Activated CD4-positive, alpha-beta T cell treated with anti-CD3 and anti-CD28 coated beads, Interleukin-2, amount 10 ng/mL, durations not matched to agents 7 days and 5 days (primary cell): ENCODE results near the gene PCDHGB7. TPM values are rescaled to one million over a fixed set of nuclear protein-coding genes. Genes with fewer than 3 reads are reported as not detected.
"Not testable (repeated sequence)": the region's sequence is repeated elsewhere in the genome, so short reads cannot be mapped to it uniquely, and the experiment has no call there.

Experiments
- CTCF ChIA-PET: fragments of 350-600 bp; sonication (Branson Sonifier 250); formaldehyde crosslinking; loops from one replicate; lab custom pipeline; 2021; ENCODE audit warnings: antibody characterized with exemption; lab: Charles Lee
- POLR2A ChIA-PET: fragments of 350-600 bp; sonication (Branson Sonifier 250); formaldehyde crosslinking; loops from one replicate; lab custom pipeline; 2021; ENCODE audit warnings: antibody characterized with exemption; lab: Charles Lee
- DNase-seq: peaks from one replicate; pipeline ENCODE4 v3.0.0-alpha.2; 2020
- H3K27ac Mint-ChIP-seq: one replicate; pipeline ENCODE4 v1.8.0; 2021; ENCODE audit warnings: mild to moderate bottlenecking, moderate library complexity, mixed read lengths
- H3K27me3 Mint-ChIP-seq: one replicate; pipeline ENCODE4 v1.8.0; 2021; ENCODE audit warnings: mixed read lengths
- H3K36me3 Mint-ChIP-seq: one replicate; pipeline ENCODE4 v1.8.0; 2021; ENCODE audit warnings: low read depth, mixed read lengths
- H3K4me1 Mint-ChIP-seq: one replicate; pipeline ENCODE4 v1.8.0; 2021; ENCODE audit warnings: mixed read lengths
- H3K4me3 Mint-ChIP-seq: one replicate; pipeline ENCODE4 v1.8.0; 2021; ENCODE audit warnings: mild to moderate bottlenecking, moderate library complexity, mixed read lengths
- H3K9me3 Mint-ChIP-seq: one replicate; pipeline ENCODE4 v1.8.0; 2021; ENCODE audit warnings: mixed read lengths
- total RNA-seq, 2 experiments: library from RNA; stranded (reverse); gene quantifications; one replicate each; pipeline ENCODE4 v1.2.3, GENCODE V29; 2021

PCDHGB7 gene
- total RNA-seq, 2 experiments from 2014 or later, result 0.07 TPM; not detected in 1

- H3K4me1 Mint-ChIP-seq, H3K4me3 Mint-ChIP-seq, H3K36me3 Mint-ChIP-seq, H3K27ac Mint-ChIP-seq, DNase-seq, POLR2A ChIA-PET: not testable (repeated sequence)
- Mint-ChIP-seq H3K27me3 (peaks cover 50% of the 10 kb centered on the region), H3K9me3 (peaks cover 28% of the 10 kb centered on the region)
- CTCF ChIA-PET, result interaction anchor here (0.8 to 1.7 kb wide), 3 partner anchors 16 to 57 kb away, joined by 3 to 5 read pairs (median 5); partner anchors contain the start of genes PCDHGA1 and PCDHGB3
Observed at GRCh38 chr5:141387557-141388311, 29.7 kb upstream of the PCDHGB7 start, which contains the start of gene PCDHGB4. Gene PCDHGB4 (plus strand): TSS chr5:141387698. CDS start chr5:141387885, 187 bp downstream.

- Mint-ChIP-seq H3K4me3 (no peak overlapping the region), H3K36me3 (peaks cover 2% of the 10 kb centered on the region), H3K9me3 (peaks cover 27% of the 10 kb centered on the region), H3K27ac (no peak overlapping the region), H3K4me1 (no peaks in the 10 kb centered on the region), H3K27me3 (peaks cover 45% of the 10 kb centered on the region)
- CTCF ChIA-PET, result interaction anchor here (1.7 kb wide), 1 partner anchor 19 kb away, joined by 5 read pairs; the partner anchor contains the start of gene PCDHGB3
- DNase-seq, result no peak
- POLR2A ChIA-PET, result no interaction called here
Observed at GRCh38 chr5:141388661-141389060, 28.8 kb upstream of the PCDHGB7 start.

GRCh38 chr5:141389153-141390042 lies 28.1 kb upstream of the PCDHGB7 start:
- Mint-ChIP-seq H3K36me3 (peaks cover 2% of the 10 kb centered on the region), H3K9me3 (peaks cover 26% of the 10 kb centered on the region), H3K27ac (no peak overlapping the region), H3K4me1 (no peaks in the 10 kb centered on the region), H3K27me3 (peaks cover 49% of the 10 kb centered on the region), H3K4me3 (no peak overlapping the region)
- no peak for DNase-seq
- ChIA-PET POLR2A (no interaction called here), CTCF (interaction anchor here (1.2 to 1.7 kb wide), 3 partner anchors 19 to 175 kb away, joined by 3 to 5 read pairs (median 3); partner anchors contain the start of genes PCDHGB2 and PCDHGB3)

- H3K4me3 Mint-ChIP-seq, result no peak within 1 kb of the TSS
- no peak for DNase-seq
- H3K36me3 Mint-ChIP-seq, result peaks cover 2% of the 10 kb centered on the region
- peaks cover 46% of the 10 kb centered on the region for H3K27me3 Mint-ChIP-seq
- H3K4me1 Mint-ChIP-seq, result no peaks in the 10 kb centered on the region
- POLR2A ChIA-PET, result no interaction called here
- peaks cover 32% of the 10 kb centered on the region for H3K9me3 Mint-ChIP-seq
- H3K27ac Mint-ChIP-seq, result no peak within 1 kb of the TSS
- CTCF ChIA-PET, result interaction anchor here (0.9 to 1.2 kb wide), 2 partner anchors 12 to 54 kb away, joined by 3 read pairs; partner anchors contain the start of gene PCDHGA2
Observed at GRCh38 chr5:141392429-141393198, 24.9 kb upstream of the PCDHGB7 start, which contains the start of gene PCDHGA8. Gene PCDHGA8 (plus strand): TSS chr5:141392633. CDS start chr5:141392814, 181 bp downstream.

- ChIA-PET POLR2A (no interaction called here), CTCF (interaction anchor here (0.9 kb wide), 1 partner anchor 13 kb away, joined by 3 read pairs; no protein-coding TSS in a partner anchor)
- H3K27ac Mint-ChIP-seq, result no peak overlapping the region
- no peak overlapping the region for H3K4me3 Mint-ChIP-seq
- peaks cover 31% of the 10 kb centered on the region for H3K9me3 Mint-ChIP-seq
- no peak for DNase-seq
- H3K27me3 Mint-ChIP-seq, result peaks cover 44% of the 10 kb centered on the region
- H3K36me3 Mint-ChIP-seq, result peaks cover 2% of the 10 kb centered on the region
- H3K4me1 Mint-ChIP-seq, result no peaks in the 10 kb centered on the region
Observed at GRCh38 chr5:141393267-141393666, 24.2 kb upstream of the PCDHGB7 start.

GRCh38 chr5:141394401-141395187 lies 22.9 kb upstream of the PCDHGB7 start:
- H3K4me3 Mint-ChIP-seq, H3K27ac Mint-ChIP-seq, H3K36me3 Mint-ChIP-seq, POLR2A ChIA-PET, DNase-seq, H3K4me1 Mint-ChIP-seq: not testable (repeated sequence)
- peaks cover 32% of the 10 kb centered on the region for H3K9me3 Mint-ChIP-seq
- peaks cover 47% of the 10 kb centered on the region for H3K27me3 Mint-ChIP-seq
- CTCF ChIA-PET, result interaction anchor here (0.8 kb wide), 2 partner anchors 30 to 161 kb away, joined by 3 read pairs; no protein-coding TSS in a partner anchor

GRCh38 chr5:141397756-141398551 lies 19.5 kb upstream of the PCDHGB7 start, which contains the start of gene PCDHGB5:
Gene PCDHGB5 (plus strand): TSS chr5:141397947. CDS start chr5:141398128, 181 bp downstream.
- Mint-ChIP-seq H3K27ac (peak within 1 kb of the TSS; percentile 33), H3K4me3 (peak within 1 kb of the TSS; percentile 25), H3K9me3 (peaks cover 24% of the 10 kb centered on the region), H3K27me3 (peaks cover 48% of the 10 kb centered on the region)
- DNase-seq, result peak; percentile 34
- ChIA-PET POLR2A (interaction anchor here (0.7 kb wide), 1 partner anchor 15 kb away, joined by 3 read pairs; the partner anchor contains the start of gene PCDHGA10), CTCF (interaction anchor here (1.2 to 3.0 kb wide), 9 partner anchors 10 to 556 kb away, joined by 3 to 11 read pairs (median 5); partner anchors contain the start of genes PCDHGA10, PCDHGA11, PCDHGA6 and PCDHGB6)
- not testable (repeated sequence) for H3K36me3 Mint-ChIP-seq, H3K4me1 Mint-ChIP-seq

DNA sequence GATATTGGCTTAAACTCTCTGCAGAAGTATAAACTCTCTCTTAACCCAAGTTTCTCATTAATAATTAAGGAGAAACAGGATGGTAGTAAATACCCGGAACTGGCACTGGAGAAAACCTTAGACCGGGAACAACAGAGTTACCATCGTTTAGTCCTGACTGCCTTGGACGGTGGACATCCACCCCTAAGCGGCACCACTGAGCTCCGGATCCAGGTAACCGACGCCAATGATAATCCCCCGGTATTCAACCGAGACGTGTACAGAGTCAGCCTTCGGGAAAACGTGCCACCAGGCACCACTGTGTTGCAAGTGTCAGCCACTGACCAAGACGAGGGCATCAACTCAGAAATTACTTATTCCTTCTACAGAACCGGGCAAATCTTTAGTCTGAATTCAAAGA lies 18.9 kb upstream of the PCDHGB7 start:
- ChIA-PET POLR2A (no interaction called here), CTCF (interaction anchor here (1.2 to 3.0 kb wide), 3 partner anchors 18 to 557 kb away, joined by 3 to 11 read pairs (median 3); no protein-coding TSS in a partner anchor)
- Mint-ChIP-seq H3K4me3 (peak overlapping the region; percentile 25), H3K27ac (peak overlapping the region; percentile 33), H3K4me1 (no peaks in the 10 kb centered on the region), H3K36me3 (peaks cover 7% of the 10 kb centered on the region), H3K27me3 (peaks cover 52% of the 10 kb centered on the region), H3K9me3 (peaks cover 29% of the 10 kb centered on the region)
- no peak for DNase-seq

- Mint-ChIP-seq H3K4me1 (no peaks in the 10 kb centered on the region), H3K4me3 (no peak overlapping the region), H3K9me3 (peaks cover 27% of the 10 kb centered on the region), H3K36me3 (peaks cover 7% of the 10 kb centered on the region), H3K27ac (no peak overlapping the region), H3K27me3 (peaks cover 50% of the 10 kb centered on the region)
- DNase-seq, result no peak
- ChIA-PET POLR2A (no interaction called here), CTCF (interaction anchor here (0.7 kb wide), 1 partner anchor 13 kb away, joined by 3 read pairs; the partner anchor contains the start of gene PCDHGA10)
Observed at GRCh38 chr5:141399555-141400258, 17.8 kb upstream of the PCDHGB7 start.
